Stimulated activated CD4-positive, alpha-beta T cell treated with anti-CD3 and anti-CD28 coated beads, Interleukin-15, amount 100 ng/mL, for 24 hours (primary cell): ENCODE measurements around the gene COX4I2.
A peak's percentile ranks its signal among the peaks of the same experiment; 100 is the strongest.
"Not testable (repeated sequence)": the region's sequence is repeated elsewhere in the genome, so short reads cannot be mapped to it uniquely, and the experiment has no call there.

Experiments
- DNase-seq: peaks from one replicate; pipeline ENCODE4 v3.0.0-alpha.2; 2020

Gene COX4I2

DNA sequence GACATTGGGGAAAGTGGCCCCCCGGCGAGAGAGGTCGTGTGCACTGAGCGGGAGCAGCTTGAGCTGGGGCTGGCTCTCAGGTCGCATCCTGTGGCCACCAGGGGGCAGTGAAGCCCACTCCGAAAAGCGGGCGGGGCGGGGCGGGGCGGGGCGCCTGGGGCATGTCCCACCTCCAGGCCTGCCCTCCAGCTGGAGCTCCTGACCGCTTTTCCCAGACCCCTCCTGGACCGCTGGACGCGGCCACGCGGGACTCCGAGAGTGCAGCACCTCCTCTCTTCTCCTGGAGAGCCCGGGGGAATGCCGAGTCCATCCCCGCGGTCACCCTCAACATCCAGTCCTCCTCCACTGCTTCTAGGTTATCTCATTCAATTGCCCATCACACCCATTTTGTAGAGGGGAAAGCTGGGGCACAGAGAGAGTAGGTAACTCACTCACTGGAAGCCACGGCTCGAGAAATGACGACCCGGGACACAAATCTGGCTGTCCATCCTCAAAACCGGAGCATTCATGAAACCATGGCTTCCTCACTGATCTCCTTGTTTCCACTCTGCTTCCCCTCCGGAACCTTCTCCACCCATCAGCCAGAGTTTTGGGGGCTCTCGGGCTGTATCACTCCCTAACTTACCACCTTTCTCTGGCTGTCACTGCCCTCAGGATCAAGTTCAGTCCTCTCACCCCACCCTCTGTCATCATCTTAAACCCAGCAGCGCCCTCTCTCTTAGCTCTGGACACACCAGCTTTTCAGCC, 24.1 kb downstream of the COX4I2 start:
- peak; percentile 82 for DNase-seq

- DNase-seq = no peak
Observed at GRCh38 chr20:31662372-31662854, 24.7 kb downstream of the COX4I2 start.

GRCh38 chr20:31663524-31663837, 25.8 kb downstream of the COX4I2 start:
- DNase-seq = no peak

DNA sequence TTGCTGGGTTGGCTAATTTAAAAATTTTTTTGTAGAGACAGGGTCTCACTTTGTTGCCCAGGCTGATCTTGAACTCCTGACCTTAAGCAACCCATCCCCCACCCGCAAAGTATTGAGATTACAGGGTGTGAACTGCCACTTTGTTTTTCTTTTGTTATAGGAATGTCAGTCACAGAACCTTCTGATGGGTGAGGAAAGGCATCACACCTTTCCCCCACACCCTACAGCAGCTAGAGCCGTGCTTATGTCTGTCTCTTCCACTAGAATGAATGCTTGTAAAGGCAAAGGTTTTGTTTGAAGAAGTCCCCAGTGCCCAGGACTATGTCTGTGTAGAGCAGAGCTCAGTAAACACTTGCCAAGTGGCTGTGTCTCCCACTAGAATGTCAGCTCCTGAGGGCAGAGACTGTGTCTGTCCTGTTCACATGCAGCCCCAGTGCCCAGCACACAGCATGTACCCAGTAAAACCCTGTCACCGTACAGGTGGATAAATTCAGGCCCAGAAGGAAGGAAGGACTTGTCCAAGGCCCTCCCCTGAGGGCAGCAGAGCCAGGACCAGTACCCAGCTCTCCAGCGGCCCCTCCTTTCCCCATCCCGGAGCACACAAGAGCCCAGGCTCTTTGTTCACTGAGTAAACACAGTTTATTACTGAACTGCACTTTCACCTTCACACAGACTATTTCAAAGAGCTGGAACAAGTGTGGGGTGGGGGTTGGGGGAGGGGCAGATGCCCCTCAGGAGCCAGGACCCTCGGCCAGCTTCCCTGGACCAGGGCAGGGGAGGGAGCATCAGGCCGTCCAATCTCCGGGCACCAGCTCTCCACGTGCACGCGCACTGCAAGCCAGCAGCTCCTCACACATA, 26.4 kb downstream of the COX4I2 start:
- DNase-seq = no peak

DNA sequence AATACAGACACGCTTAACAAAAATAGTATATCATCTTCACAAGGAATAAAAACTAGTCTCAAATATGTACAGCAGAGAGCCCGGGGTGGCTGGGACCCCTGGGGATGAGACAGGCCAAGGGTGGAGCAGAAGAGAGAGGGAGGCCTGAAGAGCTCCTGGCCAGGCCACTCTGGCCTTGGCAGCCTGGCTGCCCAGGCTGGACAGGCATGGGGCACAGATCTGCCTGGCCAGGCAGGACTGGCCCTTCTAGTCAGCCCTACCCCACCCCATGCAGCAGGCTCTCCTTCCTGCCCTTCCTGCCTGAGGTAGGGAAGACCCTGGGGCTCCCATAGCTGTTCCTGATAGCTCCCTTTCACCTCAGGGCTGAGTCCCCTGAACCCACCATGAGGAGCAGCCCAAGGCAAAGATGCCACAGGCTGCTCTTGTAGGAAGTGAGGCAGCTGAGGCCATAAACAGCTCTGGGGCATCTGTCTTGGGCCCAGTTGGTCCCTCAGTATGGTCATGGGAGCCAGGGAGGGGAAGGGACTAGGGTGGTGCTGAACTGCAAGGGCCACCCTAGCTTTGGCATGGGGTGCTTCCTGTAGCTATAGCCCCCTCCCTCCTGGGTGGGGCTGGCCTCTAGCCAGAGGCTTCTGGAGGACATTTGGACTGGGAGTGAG, 27.1 kb downstream of the COX4I2 start:
- DNase-seq = no peak

DNA sequence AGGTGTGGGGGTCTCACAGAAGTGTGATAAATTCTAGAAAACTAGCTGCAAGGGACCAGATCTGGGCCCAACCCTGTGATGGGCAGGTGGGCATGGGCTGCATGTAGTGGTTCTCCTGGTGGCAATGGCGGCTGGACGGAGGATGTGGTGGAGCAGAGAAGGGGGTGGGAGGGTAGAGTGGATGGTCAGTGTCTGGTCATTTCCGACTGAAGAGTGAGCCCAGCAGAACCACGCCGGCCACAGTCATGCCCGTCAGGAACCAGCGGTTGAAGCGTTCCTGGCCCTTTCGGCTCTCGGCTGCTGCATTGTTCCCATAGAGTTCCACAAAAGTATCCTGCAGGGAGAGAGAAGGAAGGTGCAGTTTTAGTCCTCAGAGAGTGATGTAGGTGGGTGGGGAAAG, 28.0 kb downstream of the COX4I2 start:
- no peak for DNase-seq

GRCh38 chr20:31666258-31667042, 28.7 kb downstream of the COX4I2 start:
- no peak for DNase-seq

DNA sequence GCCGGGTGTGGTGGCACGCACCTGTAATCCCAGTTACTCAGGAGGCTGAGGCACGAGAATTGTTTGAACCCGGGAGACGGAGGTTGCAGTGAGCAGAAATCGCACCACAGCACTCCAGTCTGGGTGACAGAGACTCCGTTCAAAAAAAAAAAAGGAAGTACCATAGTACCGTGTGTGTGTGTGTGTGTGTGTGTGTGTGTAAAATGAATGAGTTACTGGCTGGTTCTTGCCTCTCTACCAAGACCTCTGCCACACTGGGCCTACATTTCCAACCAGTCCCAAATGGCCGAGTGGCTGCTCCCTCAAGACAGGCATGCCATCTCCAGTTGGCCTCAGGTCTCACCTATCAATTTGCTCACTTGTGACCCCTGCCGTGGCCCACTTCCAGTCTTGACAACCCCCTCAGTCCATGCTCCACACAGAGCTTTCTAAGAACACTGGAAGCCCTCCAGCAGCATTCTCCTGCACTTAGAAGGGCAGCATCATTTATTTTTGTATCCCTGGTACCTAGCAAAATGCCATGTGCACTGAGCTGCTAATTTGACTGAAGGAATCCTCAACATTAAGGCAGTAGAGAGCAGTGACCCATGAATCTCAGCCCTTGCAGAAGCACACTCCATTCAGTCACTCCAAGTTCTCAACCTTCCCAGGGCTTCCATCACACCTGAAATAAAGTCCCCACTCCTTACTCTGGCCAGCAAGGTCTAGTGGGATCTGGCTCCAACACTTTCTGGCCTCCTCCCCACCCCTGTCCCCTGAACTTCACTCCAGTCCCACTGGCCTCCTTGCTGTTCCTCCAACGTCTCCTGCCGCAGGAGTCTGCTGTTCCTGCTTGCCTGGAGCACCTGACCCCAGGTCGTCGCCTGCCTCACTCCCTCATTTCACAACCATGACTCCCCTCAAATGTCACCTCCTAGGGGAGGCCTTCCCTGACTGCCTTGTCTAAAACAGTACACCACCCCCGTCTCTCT, 29.9 kb downstream of the COX4I2 start:
- DNase-seq = no peak

DNA sequence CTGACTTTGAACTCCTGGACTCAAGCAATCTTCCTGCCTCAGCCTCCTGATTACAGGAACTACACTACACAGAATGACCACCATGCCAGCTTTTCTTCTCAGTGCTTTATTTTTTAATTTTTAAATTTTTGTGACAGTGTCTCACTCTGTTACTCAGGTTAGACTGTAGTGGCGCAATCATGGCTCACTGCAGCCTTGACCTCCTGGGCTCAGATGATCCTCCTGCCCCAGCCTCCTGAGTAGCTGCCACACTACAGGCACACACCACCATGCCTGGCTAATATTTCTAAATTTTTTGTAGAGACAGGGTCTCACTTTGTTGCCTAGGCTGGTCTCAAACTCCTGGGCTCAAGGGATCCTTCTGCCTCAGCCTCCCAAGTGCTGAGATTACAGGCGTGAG, 31.2 kb downstream of the COX4I2 start:
- not testable (repeated sequence) for DNase-seq

- no peak for DNase-seq
Observed at GRCh38 chr20:31669876-31670275, 32.2 kb downstream of the COX4I2 start.

- DNase-seq = no peak
Observed at GRCh38 chr20:31670371-31671228, 32.9 kb downstream of the COX4I2 start.

GRCh38 chr20:31671324-31671723, 33.6 kb downstream of the COX4I2 start:
- no peak for DNase-seq

DNA sequence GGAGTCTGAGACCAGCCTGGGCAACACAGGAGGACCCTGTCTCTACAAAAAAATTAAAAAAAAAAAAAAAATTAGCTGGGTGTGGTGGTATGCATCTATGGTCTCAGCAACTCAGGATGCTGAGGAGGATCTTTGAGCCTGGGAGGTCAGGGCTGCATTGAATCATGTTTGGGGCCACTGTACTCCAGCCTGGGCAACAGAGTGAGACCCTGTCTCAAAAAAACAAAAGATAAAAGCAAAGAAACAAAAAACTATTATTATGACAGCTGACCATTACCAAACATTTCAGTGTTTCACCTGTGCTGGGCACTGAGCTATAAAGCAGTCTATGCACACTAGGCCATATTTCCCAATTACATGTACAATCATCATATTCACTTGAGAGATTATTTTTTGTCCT, 35.7 kb downstream of the COX4I2 start:
- DNase-seq = no peak

- DNase-seq = no peak
Observed at GRCh38 chr20:31673943-31674463, 36.3 kb downstream of the COX4I2 start.

DNA sequence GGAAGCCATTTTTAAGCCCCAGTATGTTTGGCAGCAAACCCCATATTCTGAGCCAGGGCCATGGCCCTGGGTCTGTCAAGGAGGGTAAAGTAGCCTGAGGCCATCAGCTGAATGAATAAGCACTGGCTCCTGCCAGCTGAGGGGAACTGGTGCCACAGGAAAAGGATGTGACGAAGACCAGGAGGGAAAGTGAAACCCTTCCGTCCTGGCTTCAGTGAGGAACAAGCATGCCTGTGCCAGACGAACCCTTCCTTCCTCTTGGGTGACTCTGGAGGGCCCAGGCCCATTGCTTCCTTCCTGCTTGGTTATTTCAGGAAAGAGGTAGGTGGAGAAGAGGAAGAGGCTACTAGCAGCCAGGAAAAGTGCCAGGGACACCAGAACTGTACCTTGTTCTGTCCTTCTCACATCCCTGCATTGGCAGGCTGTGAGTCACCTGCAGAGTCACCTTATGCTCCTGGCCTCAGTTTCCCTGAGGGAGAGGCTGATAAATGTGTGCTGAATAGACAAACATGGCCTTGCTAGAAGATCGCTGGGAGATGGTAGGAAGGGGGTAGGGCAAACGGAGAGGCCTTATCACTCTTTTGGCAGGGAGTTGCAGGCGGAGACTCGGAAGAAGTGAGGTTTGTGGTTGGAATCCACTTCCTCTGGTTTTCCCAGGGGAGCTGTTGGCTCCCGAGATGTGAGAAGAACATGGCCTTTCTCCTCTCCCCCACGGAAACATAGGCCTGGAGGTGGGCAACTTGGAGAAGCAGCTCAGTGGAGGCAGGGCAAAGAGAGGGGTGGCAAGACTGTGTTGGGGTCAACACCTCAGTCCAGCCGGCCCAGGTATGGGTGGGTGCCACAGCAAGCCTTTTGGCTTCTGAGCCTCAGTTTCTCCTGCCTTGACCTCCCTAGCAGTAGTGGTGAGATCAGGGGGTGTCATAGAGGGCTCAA, 37.4 kb downstream of the COX4I2 start:
- DNase-seq = peak; percentile 74

DNA sequence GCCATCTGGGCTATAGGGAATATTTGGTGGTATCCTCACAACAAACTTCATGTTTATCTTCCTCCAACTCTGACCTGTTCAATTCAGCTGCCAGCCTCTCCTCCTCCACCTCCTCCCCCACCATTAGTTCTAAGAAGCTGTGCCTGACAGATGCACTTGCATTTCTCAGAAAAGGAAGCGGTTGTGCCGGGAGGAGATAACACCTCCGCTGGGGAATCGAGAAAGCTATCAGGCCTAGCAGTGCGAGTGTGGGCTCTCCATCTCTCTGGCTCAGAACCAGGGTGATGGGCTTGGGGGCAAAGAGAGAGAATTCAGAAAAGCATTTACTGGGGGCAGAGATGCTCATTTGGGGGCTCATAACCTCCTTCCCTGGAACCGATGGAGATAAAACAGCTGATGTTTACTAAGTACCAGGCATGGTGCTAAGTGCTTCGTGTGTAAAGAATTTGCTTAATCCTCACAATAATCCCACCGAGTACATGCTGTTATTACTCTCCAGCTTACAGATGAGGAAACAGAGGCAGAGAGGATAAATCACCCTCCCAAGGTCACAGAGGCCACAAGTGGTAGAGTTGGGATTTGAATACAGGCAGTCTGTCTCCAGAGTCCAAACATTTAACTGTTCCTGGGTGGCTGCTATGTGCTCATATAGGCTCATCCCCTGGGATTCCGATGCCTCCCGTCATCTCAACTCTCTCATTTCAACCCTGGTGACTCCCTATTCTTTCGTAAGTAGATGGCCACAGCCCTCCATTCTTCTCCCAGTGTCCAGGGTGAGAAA, 38.3 kb downstream of the COX4I2 start:
- DNase-seq = peak; percentile 76

GRCh38 chr20:31676609-31676989, 38.9 kb downstream of the COX4I2 start:
- no peak for DNase-seq

GRCh38 chr20:31677553-31678260, 40.0 kb downstream of the COX4I2 start:
- no peak for DNase-seq
